Measurements from ENCODE around the gene TBL1XR1.

DNA sequence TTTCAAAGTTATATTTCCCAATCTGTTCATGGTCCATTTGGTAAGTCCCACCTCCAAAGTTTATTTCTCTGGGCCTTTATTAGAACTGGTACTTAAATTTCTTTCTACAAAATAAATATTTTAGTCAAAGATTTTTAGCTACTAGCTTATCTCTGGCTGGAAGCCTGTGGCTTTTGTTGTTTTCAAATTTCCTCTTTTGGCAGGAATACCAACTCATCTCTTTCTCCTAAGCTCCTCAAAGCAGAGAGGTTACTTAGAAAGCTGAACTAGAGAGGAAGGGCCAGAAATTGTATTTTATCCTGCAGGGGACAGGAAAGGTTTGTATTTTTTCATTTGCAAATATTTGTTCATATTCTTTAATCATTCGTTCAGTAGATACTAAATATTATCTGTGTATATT is 227.8 kb downstream of the TBL1XR1 start:
- TF ChIP-seq, protein P1, sequence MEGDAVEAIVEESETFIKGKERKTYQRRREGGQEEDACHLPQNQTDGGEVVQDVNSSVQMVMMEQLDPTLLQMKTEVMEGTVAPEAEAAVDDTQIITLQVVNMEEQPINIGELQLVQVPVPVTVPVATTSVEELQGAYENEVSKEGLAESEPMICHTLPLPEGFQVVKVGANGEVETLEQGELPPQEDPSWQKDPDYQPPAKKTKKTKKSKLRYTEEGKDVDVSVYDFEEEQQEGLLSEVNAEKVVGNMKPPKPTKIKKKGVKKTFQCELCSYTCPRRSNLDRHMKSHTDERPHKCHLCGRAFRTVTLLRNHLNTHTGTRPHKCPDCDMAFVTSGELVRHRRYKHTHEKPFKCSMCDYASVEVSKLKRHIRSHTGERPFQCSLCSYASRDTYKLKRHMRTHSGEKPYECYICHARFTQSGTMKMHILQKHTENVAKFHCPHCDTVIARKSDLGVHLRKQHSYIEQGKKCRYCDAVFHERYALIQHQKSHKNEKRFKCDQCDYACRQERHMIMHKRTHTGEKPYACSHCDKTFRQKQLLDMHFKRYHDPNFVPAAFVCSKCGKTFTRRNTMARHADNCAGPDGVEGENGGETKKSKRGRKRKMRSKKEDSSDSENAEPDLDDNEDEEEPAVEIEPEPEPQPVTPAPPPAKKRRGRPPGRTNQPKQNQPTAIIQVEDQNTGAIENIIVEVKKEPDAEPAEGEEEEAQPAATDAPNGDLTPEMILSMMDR (IDR thresholded peaks at IDR 0.05): no peak
- TF ChIP-seq POLR2A (IDR thresholded peaks at IDR 0.05): no peak
